Neutrophil (primary cell): ENCODE results near the gene TNFRSF4.
"Not testable (repeated sequence)": the region's sequence is repeated elsewhere in the genome, so short reads cannot be mapped to it uniquely, and the experiment has no call there.

Experiments used
- H3K27ac ChIP-seq: fragments of 200-600 bp; sonication (generic); 2 replicates; pipeline ENCODE4 v1.5.1; 2016; ENCODE audit warnings: mild to moderate bottlenecking, moderate library complexity
- H3K27me3 ChIP-seq: fragments of 200-600 bp; sonication (generic); 2 replicates; pipeline ENCODE4 v1.6.0; 2016; ENCODE audit warnings: mild to moderate bottlenecking
- H3K36me3 ChIP-seq: fragments of 200-600 bp; sonication (generic); 2 replicates; pipeline ENCODE4 v1.5.1; 2017
- H3K4me1 ChIP-seq, 2 experiments: fragments of 200-600 bp in 1 of 2; sonication (generic) in 1 of 2; 1 replicate in 1 of 2; 2 replicates in 1 of 2; pipeline versions ENCODE4 v1.5.1 to v1.6.1; 2013 to 2016; ENCODE audit warnings: low read depth in 1 of 2, low read length in 1 of 2, mild to moderate bottlenecking in 1 of 2, moderate library complexity in 1 of 2; ENCODE audit not compliant: control insufficient read depth in 1 of 2, insufficient read depth in 1 of 2
- H3K4me3 ChIP-seq, 2 experiments: fragments of 200-600 bp in 1 of 2; sonication (generic) in 1 of 2; 1 replicate in 1 of 2; 2 replicates in 1 of 2; pipeline ENCODE4 v1.5.1; 2013 to 2016; ENCODE audit warnings: low read depth in 1 of 2, low read length in 1 of 2, mild to moderate bottlenecking in 1 of 2, moderate library complexity in 1 of 2
- H3K9me3 ChIP-seq: fragments of 200-600 bp; sonication (generic); 2 replicates; pipeline ENCODE4 v1.5.1; 2016
- TF ChIP-seq, protein P1 (sequence below): fragments of 200-600 bp; sonication (generic); IDR thresholded peaks from 2 replicates; pipeline ENCODE4 v1.5.1; 2016; ENCODE audit warnings: antibody characterized with exemption

TNFRSF4 gene

DNA sequence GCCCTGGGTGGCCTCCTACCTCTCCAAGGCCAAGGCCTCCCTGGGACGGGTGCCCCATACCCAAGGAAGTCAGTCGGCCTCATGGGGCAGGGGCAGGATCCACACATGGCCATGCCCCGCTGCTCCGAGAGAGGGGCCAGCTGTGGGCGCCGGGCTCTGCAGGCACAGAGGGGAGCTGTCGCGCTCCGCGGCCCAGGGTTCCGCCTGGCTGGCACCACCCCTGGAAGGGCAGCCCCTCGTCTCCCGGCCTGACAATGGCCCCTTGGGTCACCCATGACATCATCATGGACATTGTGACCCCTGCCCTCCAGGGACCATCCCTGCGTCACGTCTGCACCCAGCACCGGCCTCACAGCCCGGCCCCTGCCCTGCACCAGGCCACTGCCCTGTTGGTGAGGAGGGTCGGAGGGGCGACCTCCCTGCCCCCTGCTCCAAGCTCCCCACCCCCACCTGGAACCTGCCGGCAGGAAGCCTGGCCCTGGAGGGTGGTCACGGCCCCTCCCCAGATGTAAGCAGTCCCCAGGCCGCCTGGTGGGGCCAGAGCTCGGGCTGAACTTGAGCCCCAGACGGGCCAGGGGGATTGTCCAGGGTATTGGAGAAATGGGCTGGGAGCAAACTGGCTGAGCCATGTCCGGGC is 34.5 kb downstream of the TNFRSF4 start:
- H3K4me3 ChIP-seq = no peak overlapping the region
- H3K27me3 ChIP-seq = peaks cover 55% of the 10 kb centered on the region
- no peak overlapping the region for H3K27ac ChIP-seq
- TF ChIP-seq, protein P1, sequence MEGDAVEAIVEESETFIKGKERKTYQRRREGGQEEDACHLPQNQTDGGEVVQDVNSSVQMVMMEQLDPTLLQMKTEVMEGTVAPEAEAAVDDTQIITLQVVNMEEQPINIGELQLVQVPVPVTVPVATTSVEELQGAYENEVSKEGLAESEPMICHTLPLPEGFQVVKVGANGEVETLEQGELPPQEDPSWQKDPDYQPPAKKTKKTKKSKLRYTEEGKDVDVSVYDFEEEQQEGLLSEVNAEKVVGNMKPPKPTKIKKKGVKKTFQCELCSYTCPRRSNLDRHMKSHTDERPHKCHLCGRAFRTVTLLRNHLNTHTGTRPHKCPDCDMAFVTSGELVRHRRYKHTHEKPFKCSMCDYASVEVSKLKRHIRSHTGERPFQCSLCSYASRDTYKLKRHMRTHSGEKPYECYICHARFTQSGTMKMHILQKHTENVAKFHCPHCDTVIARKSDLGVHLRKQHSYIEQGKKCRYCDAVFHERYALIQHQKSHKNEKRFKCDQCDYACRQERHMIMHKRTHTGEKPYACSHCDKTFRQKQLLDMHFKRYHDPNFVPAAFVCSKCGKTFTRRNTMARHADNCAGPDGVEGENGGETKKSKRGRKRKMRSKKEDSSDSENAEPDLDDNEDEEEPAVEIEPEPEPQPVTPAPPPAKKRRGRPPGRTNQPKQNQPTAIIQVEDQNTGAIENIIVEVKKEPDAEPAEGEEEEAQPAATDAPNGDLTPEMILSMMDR = no peak
- no peaks in the 10 kb centered on the region for H3K36me3 ChIP-seq
- no peaks in the 10 kb centered on the region for H3K9me3 ChIP-seq
- H3K4me1 ChIP-seq = no peaks in the 10 kb centered on the region

DNA sequence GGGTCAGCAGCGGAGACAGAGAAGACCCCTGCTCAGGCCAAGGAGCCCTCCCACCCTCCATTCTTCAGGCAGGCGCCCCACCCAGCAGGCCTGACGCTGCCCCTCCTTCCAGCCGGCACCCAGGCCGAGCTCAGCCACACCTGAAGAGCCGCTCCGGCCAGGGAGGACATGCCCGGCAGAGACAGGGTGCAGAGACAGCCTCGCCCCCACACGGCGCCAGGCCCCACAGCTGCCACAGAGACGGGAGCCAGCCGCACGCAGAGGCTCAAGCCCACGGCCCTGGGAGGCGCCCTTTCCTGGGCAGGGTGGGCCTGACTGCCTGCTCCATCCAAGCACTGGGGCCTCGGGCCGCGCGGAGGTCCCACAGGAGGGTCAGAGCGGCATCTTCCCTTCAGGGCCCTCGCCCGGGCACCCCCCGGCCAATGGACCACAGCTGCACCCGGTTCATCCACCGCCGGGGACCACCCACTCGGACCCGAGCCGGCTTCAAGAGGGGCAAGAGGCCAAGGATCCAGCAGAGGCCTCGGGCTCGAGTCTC is 35.1 kb downstream of the TNFRSF4 start:
- Histone ChIP-seq H3K27ac (no peak overlapping the region), H3K4me1 (no peaks in the 10 kb centered on the region), H3K4me3 (no peak overlapping the region), H3K27me3 (peaks cover 61% of the 10 kb centered on the region), H3K36me3 (no peaks in the 10 kb centered on the region), H3K9me3 (no peaks in the 10 kb centered on the region)
- TF ChIP-seq, protein P1 = no peak

DNA sequence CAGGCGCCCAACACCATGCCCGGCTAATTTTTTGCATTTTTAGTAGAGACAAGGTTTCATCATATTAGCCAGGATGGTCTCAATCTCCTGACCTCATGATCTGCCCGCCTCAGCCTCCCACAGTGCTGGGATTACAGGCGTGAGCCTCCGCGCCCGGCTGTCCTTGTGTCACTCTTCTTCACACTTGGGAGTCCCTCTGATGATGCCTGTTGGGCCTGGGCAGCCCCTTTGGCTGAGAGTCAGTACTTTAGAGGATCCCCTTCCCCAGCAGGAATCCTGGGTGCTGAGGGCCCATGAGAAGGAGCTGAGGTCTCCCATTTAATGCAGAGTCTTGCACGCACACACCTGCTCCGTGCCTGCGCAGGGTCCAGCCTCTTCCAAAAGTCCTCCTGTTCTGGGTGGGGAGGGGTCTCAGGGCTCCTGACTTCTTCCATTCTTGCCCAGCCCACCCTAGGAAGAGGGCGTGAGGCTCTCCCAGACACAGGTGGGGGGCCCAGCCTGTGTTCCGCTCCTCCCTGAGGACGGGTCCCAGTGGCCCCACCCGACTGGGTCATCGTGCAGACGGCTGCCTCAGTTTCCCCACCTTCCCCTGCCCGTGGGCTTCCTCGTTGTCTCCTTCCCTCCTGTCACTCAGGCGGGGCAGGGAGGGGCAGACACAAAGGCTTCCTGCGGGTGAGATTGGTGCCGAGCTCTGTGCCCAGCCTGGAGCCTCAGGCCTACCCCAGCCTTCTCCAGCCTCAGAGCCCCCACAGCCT is 36.3 kb downstream of the TNFRSF4 start:
- no peaks in the 10 kb centered on the region for H3K36me3 ChIP-seq
- TF ChIP-seq, protein P1 = no peak
- peaks cover 62% of the 10 kb centered on the region for H3K27me3 ChIP-seq
- H3K4me1 ChIP-seq = no peaks in the 10 kb centered on the region
- no peak overlapping the region for H3K27ac ChIP-seq
- H3K4me3 ChIP-seq = no peak overlapping the region
- no peaks in the 10 kb centered on the region for H3K9me3 ChIP-seq

DNA sequence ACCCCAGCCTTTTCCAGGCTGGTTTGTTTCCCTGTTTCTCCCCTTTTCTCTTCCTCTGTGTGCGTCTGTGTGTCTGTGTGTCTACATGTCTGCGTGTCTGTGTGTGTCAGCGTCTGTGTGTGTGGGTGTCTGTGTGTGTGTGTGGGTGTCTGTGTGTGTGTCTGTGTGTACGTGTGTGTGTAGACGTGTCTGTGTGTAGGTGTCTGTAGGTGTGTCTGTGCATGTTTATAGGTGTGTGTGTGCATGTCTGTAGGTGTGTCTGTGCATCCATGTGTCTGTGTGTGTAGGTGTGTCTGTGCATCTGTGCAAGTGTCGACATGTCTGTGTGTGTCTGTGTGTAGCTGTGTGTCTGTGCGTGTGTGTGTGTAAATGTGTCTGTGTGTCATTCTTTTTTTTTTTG is 37.0 kb downstream of the TNFRSF4 start:
- TF ChIP-seq, protein P1 = no peak
- H3K4me1 ChIP-seq = no peaks in the 10 kb centered on the region
- no peak overlapping the region for H3K4me3 ChIP-seq
- no peak overlapping the region for H3K27ac ChIP-seq
- H3K36me3 ChIP-seq = no peaks in the 10 kb centered on the region
- H3K27me3 ChIP-seq = peaks cover 61% of the 10 kb centered on the region
- no peaks in the 10 kb centered on the region for H3K9me3 ChIP-seq

DNA sequence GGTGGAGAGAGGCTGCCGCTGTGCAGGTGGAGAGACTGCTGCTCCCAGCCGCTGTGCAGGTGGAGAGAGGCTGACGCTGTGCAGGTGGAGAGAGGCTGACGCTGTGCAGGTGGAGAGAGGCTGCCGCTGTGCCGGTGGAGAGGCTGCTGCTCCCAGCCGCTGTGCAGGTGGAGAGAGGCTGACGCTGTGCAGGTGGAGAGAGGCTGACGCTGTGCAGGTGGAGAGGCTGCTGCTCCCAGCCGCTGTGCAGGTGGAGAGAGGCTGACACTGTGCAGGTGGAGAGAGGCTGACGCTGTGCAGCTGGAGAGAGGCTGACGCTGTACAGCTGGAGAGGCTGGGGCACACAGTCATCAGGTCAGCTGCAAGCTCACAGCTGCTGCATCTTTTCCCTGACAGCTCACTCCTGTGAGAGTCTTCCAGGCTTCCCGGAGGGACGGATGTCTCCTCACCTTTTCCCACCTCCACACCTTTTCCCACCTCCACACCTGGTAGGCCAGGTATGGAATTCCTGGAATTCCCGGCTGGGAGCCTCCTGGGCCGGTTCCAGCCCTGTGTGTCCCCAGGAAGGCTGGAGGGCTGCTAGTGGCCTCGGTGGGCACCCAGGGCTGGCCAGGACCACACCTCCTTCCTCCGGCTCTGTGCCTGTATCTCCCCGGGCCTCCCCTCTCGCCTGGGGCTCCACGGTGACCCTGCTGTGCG is 37.7 kb downstream of the TNFRSF4 start:
- H3K27me3 ChIP-seq = peaks cover 61% of the 10 kb centered on the region
- not testable (repeated sequence) for H3K27ac ChIP-seq, H3K36me3 ChIP-seq, H3K4me3 ChIP-seq, H3K4me1 ChIP-seq, H3K9me3 ChIP-seq
